ENCODE results near the gene PAMR1. TPM values are rescaled to one million over a fixed set of nuclear protein-coding genes. Genes with fewer than 3 reads are reported as not detected.

Gene PAMR1
- total and polyA plus RNA-seq, 5 experiments from 2014 or later: not detected

GRCh38 chr11:35511666-35512065 is 13.8 kb downstream of the PAMR1 start:
- peaks cover 19 to 61% (median 41%) of the 10 kb centered on the region in 5 donors for H3K27me3 Mint-ChIP-seq
- H3K9me3 Mint-ChIP-seq: peaks cover 0 to 26% (median 10%) of the 10 kb centered on the region in 9 donors
- H3K36me3 Mint-ChIP-seq: peaks cover 0 to 11% (median 7%) of the 10 kb centered on the region in 3 donors
- H3K4me1 Mint-ChIP-seq: no peaks in the 10 kb centered on the region
- no peak for ATAC-seq
- H3K4me3 Mint-ChIP-seq: no peak overlapping the region
- DNase-seq: no peak
- POLR2A ChIA-PET: no interaction called here
- no peak overlapping the region for H3K27ac Mint-ChIP-seq

- peaks cover 10 to 40% (median 16%) of the 10 kb centered on the region in 5 donors for H3K27me3 Mint-ChIP-seq
- H3K36me3 Mint-ChIP-seq: peaks cover 0 to 25% (median 7%) of the 10 kb centered on the region in 3 donors
- no peak overlapping the region for H3K4me3 Mint-ChIP-seq
- DNase-seq (no peak), ATAC-seq (no peak)
- peaks cover 4 to 46% (median 25%) of the 10 kb centered on the region in 9 donors for H3K9me3 Mint-ChIP-seq
- H3K27ac Mint-ChIP-seq: no peak overlapping the region
- POLR2A ChIA-PET: no interaction called here
- peaks cover 0 to 2% (median under 1%) of the 10 kb centered on the region in 4 donors for H3K4me1 Mint-ChIP-seq
Observed at GRCh38 chr11:35507688-35508087, 17.7 kb downstream of the PAMR1 start.

- Mint-ChIP-seq H3K36me3 (peaks cover 0 to 16% (median 0%) of the 10 kb centered on the region in 3 donors), H3K9me3 (peaks cover 4 to 23% (median 16%) of the 10 kb centered on the region in 9 donors), H3K27ac (no peak overlapping the region), H3K27me3 (peaks cover 0 to 9% (median 0%) of the 10 kb centered on the region in 5 donors), H3K4me3 (no peak overlapping the region), H3K4me1 (peaks cover 0 to 2% (median under 1%) of the 10 kb centered on the region in 4 donors)
- ATAC-seq (no peak), DNase-seq (no peak)
- POLR2A ChIA-PET: no interaction called here
Observed at GRCh38 chr11:35501776-35502175, 23.6 kb downstream of the PAMR1 start.

DNA sequence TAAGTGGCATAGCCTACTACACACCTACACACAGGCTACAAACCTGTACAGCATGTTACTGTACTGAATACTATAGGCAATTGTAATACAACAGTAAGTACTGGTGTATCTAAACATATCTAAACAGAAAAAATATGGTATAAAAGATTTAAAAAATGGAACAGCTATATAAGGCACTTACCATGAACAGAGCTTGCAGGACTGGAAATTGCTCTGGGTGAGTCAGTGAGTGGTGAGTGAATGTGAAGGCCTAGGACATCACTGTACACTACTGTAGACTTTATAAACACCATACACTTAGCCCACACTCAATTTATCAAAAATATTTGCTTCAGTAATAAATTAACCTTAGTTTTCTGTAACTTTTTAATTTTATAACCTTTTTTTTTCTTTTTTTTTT is 24.7 kb downstream of the PAMR1 start:
- ATAC-seq (no peak), DNase-seq (no peak)
- Mint-ChIP-seq H3K4me1 (peaks cover 0 to under 1% (median 0%) of the 10 kb centered on the region in 4 donors), H3K27me3 (peaks cover 0 to 3% (median 0%) of the 10 kb centered on the region in 5 donors), H3K36me3 (peaks cover 0 to 5% (median 0%) of the 10 kb centered on the region in 3 donors), H3K9me3 (peaks cover 3 to 16% (median 8%) of the 10 kb centered on the region in 9 donors), H3K4me3 (no peak overlapping the region), H3K27ac (no peak overlapping the region)
- POLR2A ChIA-PET: no interaction called here

DNA sequence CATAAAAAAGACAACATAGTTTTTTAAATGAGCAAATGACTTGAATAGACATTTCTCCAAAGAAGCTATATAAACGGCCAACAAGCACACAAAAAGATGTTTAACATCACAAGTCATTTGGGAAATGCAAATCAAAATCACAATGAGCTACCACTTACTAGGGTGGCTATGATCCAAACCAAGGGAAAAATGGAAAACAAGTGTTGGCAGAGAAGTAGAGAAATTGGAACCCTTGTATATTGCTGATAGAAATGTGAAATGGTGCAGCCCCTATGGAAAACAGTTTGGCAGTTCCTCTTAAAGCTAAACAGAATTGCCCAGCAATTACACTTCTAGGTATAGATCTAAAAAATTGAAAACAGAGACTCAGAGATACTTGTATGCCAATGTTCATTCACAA is 29.0 kb downstream of the PAMR1 start:
- POLR2A ChIA-PET: interaction anchor here (0.6 kb wide), 1 partner anchor 1050 kb away, joined by 3 read pairs; no protein-coding TSS in a partner anchor
- Mint-ChIP-seq H3K36me3 (no peaks in the 10 kb centered on the region), H3K9me3 (no peaks in the 10 kb centered on the region), H3K4me3 (no peak overlapping the region), H3K27me3 (peaks cover 4 to 25% (median 11%) of the 10 kb centered on the region in 5 donors), H3K27ac (no peak overlapping the region), H3K4me1 (no peaks in the 10 kb centered on the region)
- ATAC-seq (no peak), DNase-seq (no peak)

- Mint-ChIP-seq H3K27ac (no peak overlapping the region), H3K9me3 (no peaks in the 10 kb centered on the region), H3K36me3 (no peaks in the 10 kb centered on the region), H3K4me3 (no peak overlapping the region), H3K27me3 (peaks cover 8 to 25% (median 15%) of the 10 kb centered on the region in 5 donors), H3K4me1 (no peaks in the 10 kb centered on the region)
- no peak for ATAC-seq
- POLR2A ChIA-PET: no interaction called here
- DNase-seq: no peak
Observed at GRCh38 chr11:35494957-35495490, 30.4 kb downstream of the PAMR1 start.

DNA sequence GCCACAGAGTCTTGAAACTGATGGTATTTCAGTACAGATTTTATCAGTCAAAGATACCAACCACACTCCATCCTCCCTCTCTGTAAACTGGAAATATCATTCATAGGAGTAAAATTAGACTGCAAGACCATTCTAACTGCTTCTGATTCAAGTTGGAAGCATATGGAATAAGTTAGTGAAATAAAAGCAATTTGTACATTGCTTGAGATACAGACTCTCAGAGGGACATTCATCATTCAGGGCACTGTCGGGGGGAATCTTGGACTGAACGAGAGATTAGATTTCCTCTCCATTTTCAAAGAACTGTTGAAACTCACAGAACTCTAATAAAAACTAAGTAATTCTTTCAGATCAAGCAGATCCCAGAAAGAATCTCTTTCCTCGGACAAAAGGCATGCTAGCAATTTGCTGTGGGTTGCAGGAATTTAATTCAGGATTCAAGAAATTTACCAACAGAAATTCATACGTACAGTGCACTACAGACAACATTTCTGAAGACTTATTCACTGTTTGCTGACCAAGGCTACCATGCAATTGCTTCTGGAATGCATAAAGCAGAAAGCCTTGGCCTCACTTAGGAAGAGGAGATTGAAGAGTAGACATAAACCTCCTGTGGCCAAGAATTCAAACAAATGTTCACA is 34.1 kb downstream of the PAMR1 start:
- Mint-ChIP-seq H3K36me3 (no peaks in the 10 kb centered on the region), H3K27ac (no peak overlapping the region), H3K4me1 (no peaks in the 10 kb centered on the region), H3K4me3 (no peak overlapping the region), H3K27me3 (peaks cover 12 to 25% (median 23%) of the 10 kb centered on the region in 5 donors), H3K9me3 (no peaks in the 10 kb centered on the region)
- POLR2A ChIA-PET: no interaction called here
- ATAC-seq (no peak), DNase-seq (no peak)

- peaks cover 23 to 39% (median 35%) of the 10 kb centered on the region in 5 donors for H3K27me3 Mint-ChIP-seq
- peaks cover 0 to 5% (median 0%) of the 10 kb centered on the region in 3 donors for H3K36me3 Mint-ChIP-seq
- ATAC-seq: no peak
- peaks cover 0 to 10% (median 2%) of the 10 kb centered on the region in 9 donors for H3K9me3 Mint-ChIP-seq
- no peak overlapping the region for H3K27ac Mint-ChIP-seq
- POLR2A ChIA-PET: interaction anchor here (0.7 kb wide), 1 partner anchor 1440 kb away, joined by 6 read pairs; no protein-coding TSS in a partner anchor
- no peak for DNase-seq
- no peak overlapping the region for H3K4me3 Mint-ChIP-seq
- H3K4me1 Mint-ChIP-seq: no peaks in the 10 kb centered on the region
Observed at GRCh38 chr11:35488117-35488516, 37.3 kb downstream of the PAMR1 start.

GRCh38 chr11:35487532-35488078 is 37.8 kb downstream of the PAMR1 start:
- Mint-ChIP-seq H3K4me1 (no peaks in the 10 kb centered on the region), H3K27me3 (peaks cover 25 to 42% (median 35%) of the 10 kb centered on the region in 5 donors), H3K27ac (peak overlapping the region in 1 of 10 donors; percentile 13), H3K9me3 (peaks cover 1 to 15% (median 5%) of the 10 kb centered on the region in 9 donors), H3K36me3 (peaks cover 0 to 10% (median 0%) of the 10 kb centered on the region in 3 donors), H3K4me3 (no peak overlapping the region)
- POLR2A ChIA-PET: no interaction called here
- DNase-seq (no peak), ATAC-seq (no peak)

DNA sequence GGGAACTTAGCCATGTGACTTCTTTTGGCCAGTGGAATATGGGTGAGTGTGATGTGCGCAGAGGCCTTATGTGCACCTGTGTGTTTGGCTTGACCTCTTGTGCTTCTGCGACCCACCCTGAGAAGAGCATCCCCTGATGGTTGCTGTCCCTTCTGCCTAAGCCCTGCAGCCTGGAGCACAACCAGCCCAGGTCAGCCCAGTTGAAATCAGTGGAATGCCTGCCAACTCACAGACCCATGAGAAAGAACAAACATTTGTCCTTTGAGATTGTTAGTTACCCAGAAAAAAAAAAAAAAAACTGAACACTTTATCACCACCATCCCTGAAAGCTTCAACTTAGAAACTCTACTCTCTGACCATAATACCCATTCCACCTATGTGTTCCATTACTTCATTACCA is 38.5 kb downstream of the PAMR1 start:
- Mint-ChIP-seq H3K4me1 (no peaks in the 10 kb centered on the region), H3K36me3 (peaks cover 0 to 15% (median 2%) of the 10 kb centered on the region in 3 donors), H3K27ac (peak overlapping the region in 1 of 10 donors; percentile 13), H3K4me3 (no peak overlapping the region), H3K9me3 (peaks cover 2 to 22% (median 10%) of the 10 kb centered on the region in 9 donors), H3K27me3 (peaks cover 30 to 43% (median 36%) of the 10 kb centered on the region in 5 donors)
- ATAC-seq (no peak), DNase-seq (no peak)
- POLR2A ChIA-PET: no interaction called here

- DNase-seq (no peak), ATAC-seq (no peak)
- H3K36me3 Mint-ChIP-seq: peaks cover 0 to 16% (median 3%) of the 10 kb centered on the region in 3 donors
- peaks cover 2 to 27% (median 11%) of the 10 kb centered on the region in 9 donors for H3K9me3 Mint-ChIP-seq
- POLR2A ChIA-PET: no interaction called here
- no peak overlapping the region for H3K27ac Mint-ChIP-seq
- H3K4me1 Mint-ChIP-seq: no peaks in the 10 kb centered on the region
- H3K27me3 Mint-ChIP-seq: peaks cover 30 to 42% (median 40%) of the 10 kb centered on the region in 5 donors
- no peak overlapping the region for H3K4me3 Mint-ChIP-seq
Observed at GRCh38 chr11:35486446-35486845, 39.0 kb downstream of the PAMR1 start.

GRCh38 chr11:35485656-35486322 is 39.6 kb downstream of the PAMR1 start:
- peaks cover 2 to 33% (median 13%) of the 10 kb centered on the region in 9 donors for H3K9me3 Mint-ChIP-seq
- H3K4me3 Mint-ChIP-seq: no peak overlapping the region
- H3K4me1 Mint-ChIP-seq: no peaks in the 10 kb centered on the region
- ATAC-seq (peak; percentile 86 to 92), DNase-seq (peak; percentile 35 to 77 (median 64))
- no peak overlapping the region for H3K27ac Mint-ChIP-seq
- POLR2A ChIA-PET: no interaction called here
- H3K36me3 Mint-ChIP-seq: peaks cover 0 to 16% (median 3%) of the 10 kb centered on the region in 3 donors
- H3K27me3 Mint-ChIP-seq: peaks cover 32 to 42% (median 38%) of the 10 kb centered on the region in 5 donors
